HK-2 (cell line): ENCODE data around the gene PCNT.
A peak's percentile ranks its signal among the peaks of the same experiment; 100 is the strongest.
"Not testable (repeated sequence)": the region's sequence is repeated elsewhere in the genome, so short reads cannot be mapped to it uniquely, and the experiment has no call there.

ENCODE experiments used
- DNase-seq: peaks from one replicate; pipeline ENCODE4 v3.0.0-alpha.2; 2018; ENCODE audit not compliant: unreplicated experiment

PCNT gene

GRCh38 chr21:46304437-46304836 lies 19.5 kb upstream of the PCNT start:
- DNase-seq = no peak

- DNase-seq = no peak
Observed at GRCh38 chr21:46304955-46305354, 19.0 kb upstream of the PCNT start.

GRCh38 chr21:46307625-46308024 lies 16.3 kb upstream of the PCNT start:
- no peak for DNase-seq

GRCh38 chr21:46308431-46308830 lies 15.5 kb upstream of the PCNT start:
- no peak for DNase-seq

GRCh38 chr21:46310260-46310659 lies 13.7 kb upstream of the PCNT start:
- not testable (repeated sequence) for DNase-seq

- DNase-seq = no peak
Observed at GRCh38 chr21:46311568-46311967, 12.4 kb upstream of the PCNT start.

GRCh38 chr21:46312949-46313348 lies 11.0 kb upstream of the PCNT start:
- DNase-seq = no peak

- DNase-seq = no peak
Observed at GRCh38 chr21:46314441-46315020, 9.4 kb upstream of the PCNT start.

GRCh38 chr21:46316708-46317324 lies 7.1 kb upstream of the PCNT start:
- no peak for DNase-seq

GRCh38 chr21:46317710-46318463 lies 6.1 kb upstream of the PCNT start:
- DNase-seq = no peak

GRCh38 chr21:46318464-46318845 lies 5.5 kb upstream of the PCNT start:
- DNase-seq = no peak

GRCh38 chr21:46319186-46319585 lies 4.8 kb upstream of the PCNT start:
- DNase-seq = no peak

- no peak for DNase-seq
Observed at GRCh38 chr21:46320331-46320801, 3.6 kb upstream of the PCNT start.

- DNase-seq = peak; percentile 33
Observed at GRCh38 chr21:46322351-46323226, 1.4 kb upstream of the PCNT start.

GRCh38 chr21:46323227-46323709 lies 688 bp upstream of the PCNT start:
- peak; percentile 17 for DNase-seq

GRCh38 chr21:46324390-46325072 lies 575 bp downstream of the PCNT start:
- DNase-seq = peak; percentile 89

- DNase-seq = peak; percentile 40
Observed at GRCh38 chr21:46325073-46325912, 1.3 kb downstream of the PCNT start.

- no peak for DNase-seq
Observed at GRCh38 chr21:46326110-46326703, 2.3 kb downstream of the PCNT start.

GRCh38 chr21:46327711-46328110 lies 3.8 kb downstream of the PCNT start:
- no peak for DNase-seq

GRCh38 chr21:46328151-46328550 lies 4.2 kb downstream of the PCNT start:
- no peak for DNase-seq
